ENCODE results near the gene PTPRH.
"Not testable (repeated sequence)": the region's sequence is repeated elsewhere in the genome, so short reads cannot be mapped to it uniquely, and the experiment has no call there.

Gene PTPRH

DNA sequence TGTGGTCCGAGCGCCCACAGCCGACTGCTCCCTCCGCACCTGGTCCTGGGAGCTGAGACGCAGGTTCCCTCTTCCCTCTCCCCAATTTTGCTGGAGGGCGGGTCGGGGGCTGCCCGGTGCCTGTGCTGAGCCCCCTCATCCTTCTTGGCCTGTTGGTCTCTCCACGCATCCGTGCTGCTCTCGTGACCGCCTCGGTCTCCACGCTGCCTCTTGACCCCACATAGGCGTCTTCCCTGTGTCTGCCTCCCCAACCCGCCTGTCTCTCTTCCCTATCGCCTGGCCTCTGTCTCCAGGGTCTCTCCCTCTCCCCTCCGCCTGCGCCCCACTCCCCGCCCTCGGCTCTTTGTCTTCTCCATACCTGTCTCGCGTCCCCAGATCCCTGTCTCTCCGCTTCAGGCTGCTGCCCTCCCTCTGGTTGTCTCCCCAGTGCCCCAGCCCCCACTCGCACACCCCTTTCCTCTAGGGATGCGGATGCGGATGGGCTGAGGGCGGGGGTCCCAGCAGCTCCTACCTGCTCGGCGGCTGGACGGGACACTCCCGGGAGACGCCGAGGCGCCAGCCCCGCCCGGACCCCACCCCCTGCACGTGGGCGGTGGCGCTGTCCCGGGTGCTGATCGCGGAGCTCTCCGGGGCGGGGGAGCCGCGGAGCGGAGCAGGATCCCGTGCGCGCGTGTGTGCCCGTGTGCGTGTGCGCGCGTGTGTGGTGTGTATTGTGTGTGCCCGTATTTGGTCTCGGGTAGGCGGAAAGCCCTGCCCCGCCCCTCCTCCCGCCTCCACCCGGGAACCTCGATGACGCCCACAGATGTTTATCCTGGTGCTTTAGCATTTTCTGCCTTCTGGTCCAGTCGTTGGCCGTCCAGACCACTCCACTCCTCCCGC, 29.5 kb downstream of the PTPRH start, which contains the start of gene SYT5:
SYT5 (minus strand) TSS at position 684 of the 879 bp plus-strand sequence. CDS start 1,248 bp downstream, outside the sequence.
- DNase-seq (ENCODE audit: low read depth) = no peak

DNA sequence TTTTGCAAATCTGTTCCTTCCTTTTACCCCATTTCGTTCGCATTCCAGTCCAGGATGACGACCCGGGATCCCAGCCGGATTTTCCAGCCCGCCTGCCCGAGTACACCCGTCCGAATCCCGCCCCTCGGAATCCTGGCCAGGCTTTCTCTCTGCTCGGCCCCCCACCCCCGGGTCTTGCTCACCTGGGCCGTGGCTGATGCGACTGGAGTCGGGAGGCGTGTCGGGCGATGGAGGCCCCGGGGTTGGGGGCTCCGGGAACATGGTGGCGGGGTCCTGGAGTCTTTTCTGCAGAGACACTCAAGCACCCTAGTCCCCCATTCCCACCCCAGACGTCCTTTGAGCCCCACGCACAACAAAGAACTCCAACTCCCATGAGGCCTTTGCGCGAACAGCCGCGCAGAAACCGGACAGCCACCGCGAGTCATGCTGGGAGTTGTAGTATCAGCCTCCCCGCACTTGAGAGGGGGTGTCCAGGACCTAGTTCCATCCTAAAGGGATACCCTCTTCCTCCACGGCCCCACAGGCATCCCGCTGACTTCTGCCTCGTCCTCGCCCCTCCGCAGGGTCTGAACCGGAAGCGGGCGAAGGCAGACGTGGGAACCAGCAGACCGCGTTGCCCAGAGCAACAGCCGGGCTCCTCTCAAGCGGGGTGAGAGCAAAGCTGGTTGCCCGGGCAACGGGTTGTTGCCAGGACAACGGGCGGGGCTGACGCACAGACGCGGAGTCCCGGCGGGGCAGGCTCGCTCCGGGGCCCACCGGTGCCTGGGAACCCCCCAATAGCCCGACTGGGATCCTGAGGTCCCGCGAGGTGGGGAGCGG, 30.3 kb downstream of the PTPRH start:
- peak; percentile 79 for DNase-seq (ENCODE audit: low read depth)

DNA sequence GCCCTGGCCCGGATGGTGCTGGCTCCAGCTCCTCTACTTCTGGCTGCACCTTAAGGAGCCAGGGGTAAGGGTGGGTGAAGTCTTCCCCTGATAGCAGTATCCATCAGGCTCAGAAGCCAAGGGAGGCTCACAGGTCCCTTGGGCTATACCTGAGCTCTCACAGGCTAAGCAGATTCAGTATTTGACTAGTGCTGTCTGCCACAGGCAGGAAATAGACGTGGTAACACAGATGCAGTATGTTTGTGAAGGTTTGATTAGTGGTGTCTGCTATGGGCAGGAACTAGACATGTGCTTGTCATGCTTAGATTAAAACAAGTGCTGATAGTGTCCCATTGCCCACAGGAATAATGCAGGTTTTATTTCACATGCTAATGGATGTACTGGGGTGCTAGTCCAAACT, 33.2 kb downstream of the PTPRH start:
- no peak for DNase-seq (ENCODE audit: low read depth)

DNA sequence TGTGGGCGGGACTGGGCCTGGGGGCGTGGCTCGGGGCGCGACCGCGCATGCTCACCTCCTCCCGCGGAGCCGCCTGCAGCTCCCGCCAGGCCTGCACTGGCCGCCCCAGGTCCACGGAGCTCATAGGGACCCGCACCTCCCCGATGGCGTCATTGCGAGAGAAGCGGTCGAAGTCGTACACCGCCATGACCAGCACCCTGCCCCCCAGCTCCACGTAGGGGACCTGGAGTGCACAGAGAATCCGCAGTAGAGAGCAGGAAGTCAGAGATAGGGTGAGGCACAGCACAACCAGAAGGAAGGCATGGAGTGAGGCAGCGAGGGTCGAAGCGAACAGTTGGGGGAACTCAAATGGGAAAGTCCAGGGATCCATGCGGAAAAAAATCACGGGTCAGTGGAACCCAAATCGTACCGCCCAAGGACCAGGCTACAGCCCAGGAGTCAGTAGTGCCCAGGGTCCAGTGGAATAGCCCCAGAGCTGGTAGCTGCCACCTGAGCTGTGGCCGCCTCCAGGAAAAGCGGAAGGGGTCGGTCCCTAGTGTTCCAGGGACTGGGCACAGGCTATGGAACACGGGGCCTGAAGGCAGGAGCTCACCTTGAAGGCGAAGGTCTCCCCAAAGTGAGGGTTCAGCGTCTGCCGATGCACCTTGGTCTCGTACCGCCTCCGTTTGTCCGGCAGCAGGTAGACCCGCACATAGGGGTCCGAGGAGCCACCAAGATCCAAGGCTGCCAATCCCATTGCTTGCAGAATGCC, 34.0 kb downstream of the PTPRH start:
- DNase-seq (ENCODE audit: low read depth) = no peak

DNA sequence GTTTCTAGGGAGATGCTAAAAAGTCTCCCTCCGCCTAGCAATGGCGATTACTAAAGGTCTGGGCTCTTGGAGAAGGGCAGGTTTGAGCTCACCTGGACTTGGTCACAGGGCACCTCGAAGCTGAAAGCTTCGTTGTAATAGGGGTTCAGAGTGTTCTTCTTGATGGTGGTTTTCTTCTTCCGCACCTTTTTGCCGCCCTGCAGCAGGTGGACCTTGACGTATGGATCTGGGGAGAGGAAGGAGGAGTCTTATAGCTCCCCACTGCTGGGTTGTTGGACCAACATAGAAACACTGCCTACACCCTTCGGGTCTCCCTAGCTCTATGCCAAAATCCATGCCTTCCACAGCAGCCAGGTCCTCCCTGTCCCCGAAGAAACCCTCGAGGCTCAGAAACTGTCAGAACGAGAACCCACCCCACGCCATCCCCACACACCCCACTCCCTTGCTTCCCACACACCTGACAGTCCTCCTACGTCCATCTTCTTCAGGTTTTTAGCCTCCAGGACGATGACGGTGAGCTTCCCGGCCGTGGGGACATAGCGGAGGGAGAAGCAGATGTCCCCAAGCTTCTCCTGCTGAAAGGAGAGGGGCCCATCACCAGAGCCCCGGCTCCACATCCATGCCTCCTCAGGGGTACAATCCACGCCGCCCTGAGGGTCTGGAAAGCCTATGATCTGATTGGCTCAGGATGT, 34.7 kb downstream of the PTPRH start:
- DNase-seq (ENCODE audit: low read depth) = no peak

DNA sequence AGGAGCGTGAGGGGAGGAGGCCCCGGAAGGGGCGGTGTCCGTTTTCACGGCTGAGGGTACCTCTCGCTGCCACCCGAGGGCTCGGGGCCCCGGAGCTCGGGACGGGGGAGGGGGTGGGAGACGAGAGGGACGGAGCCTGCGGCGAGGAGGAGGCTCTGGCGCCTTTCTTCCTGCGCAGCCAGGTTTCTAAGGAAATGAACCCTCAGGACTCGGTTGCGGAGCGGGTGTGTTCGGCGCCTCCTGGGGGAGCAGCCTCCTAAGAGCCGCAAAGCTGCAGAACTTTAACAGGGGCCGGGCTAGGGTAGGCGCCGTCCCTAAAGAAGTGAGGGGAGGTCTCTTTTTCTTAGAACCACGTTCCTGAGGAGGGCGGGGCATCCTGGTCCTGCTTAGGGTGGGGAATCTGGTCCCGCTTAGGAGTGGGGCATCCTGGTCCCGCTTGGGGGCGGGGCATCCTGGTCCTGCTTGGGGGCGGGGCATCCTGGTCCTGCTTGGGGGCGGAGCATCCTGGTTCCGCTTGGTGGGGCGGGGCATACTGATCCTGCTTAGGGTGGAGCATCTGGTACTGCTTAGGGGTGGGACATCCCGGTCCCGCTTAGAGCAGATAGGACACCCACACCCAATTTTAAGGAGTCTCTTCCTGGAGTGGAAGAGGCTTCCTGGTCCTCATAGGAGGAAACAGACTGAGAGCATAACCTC, 35.4 kb downstream of the PTPRH start:
- peak; percentile 71 for DNase-seq (ENCODE audit: low read depth)

DNA sequence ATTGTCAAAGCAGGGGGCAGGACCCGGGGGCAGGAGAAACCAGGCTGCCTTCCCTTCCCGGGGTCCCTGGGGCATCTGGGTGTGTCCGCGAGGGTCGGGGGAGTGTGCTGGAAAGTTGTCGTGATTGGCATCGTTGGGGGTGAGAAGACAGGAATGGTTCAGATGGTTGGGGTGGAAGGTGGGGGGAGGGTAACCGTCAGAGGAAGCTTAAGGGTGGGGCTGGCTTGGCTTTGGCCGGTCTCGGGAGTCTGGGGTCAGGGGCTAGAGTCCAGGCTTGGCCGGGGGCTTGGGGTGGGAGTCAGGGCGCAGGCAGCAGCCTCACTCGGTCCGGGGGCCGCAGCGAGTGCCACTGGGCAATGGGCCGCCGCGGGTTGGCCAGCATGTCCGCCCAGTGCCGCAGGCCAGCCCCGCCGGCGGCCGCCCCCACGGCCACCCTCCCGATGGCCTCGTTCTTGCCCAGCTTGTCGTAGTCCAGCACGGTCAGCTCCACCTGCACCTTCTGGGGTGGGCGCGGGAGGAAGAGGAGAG, 36.1 kb downstream of the PTPRH start:
- no peak for DNase-seq (ENCODE audit: low read depth)

DNA sequence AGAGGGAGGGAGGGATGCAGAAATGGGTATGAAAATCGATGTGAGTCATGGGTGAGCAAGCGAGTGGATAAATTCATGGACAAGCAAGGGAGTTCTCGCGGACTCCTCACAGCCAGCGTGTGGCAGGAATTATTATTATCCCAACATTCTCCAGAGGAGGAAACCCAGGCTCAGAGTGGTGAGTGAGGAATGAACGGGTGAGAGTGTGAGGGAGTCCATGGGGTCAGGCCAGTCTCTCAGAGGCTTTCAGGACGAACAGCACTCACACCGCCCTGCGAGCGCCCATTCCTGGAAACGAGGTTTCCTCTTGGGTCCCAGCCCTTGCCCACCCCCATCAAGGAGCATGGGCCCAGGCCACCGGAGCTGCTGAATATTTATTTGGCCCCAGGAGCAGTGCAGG, 36.6 kb downstream of the PTPRH start:
- peak; percentile 77 for DNase-seq (ENCODE audit: low read depth)

DNA sequence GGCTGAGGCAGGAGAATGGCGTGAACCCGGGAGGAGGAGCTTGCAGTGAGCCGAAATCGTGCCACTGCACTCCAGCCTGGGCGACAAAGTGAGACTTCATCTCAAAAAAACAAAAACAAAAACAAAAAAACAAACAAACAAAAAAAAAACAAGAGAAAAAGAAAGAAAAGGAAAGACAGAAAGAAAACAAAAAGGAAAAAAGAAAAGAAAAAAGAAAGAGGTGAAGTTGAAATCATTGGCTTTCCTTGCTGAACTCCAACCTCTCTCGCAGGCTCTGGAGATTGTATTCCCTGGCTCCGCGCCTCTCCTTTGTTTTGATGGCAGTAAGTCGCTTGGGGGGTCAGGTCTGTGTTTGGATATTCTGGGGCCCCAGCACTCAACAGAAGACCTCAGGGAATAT, 37.0 kb downstream of the PTPRH start:
- DNase-seq (ENCODE audit: low read depth) = not testable (repeated sequence)

DNA sequence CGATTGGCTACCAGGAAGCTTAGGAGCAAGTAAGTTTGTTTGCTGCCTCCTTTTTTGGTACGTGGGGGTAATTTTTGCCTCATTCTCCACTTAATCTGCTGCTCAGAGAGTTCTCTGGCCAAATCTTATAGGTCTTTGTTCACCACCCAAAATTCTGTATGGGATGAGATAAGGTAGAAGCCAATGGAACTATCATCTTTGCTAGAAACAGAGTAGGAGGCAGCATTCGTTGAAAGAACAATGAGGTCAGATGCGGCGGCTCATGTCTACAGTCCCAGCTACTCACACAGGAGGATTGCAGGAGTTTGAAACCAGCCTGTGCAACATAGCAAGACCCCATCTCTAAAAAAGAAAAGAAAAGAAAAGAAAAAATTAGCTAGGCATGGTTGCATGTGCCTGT, 37.9 kb downstream of the PTPRH start:
- DNase-seq (ENCODE audit: low read depth) = no peak

DNA sequence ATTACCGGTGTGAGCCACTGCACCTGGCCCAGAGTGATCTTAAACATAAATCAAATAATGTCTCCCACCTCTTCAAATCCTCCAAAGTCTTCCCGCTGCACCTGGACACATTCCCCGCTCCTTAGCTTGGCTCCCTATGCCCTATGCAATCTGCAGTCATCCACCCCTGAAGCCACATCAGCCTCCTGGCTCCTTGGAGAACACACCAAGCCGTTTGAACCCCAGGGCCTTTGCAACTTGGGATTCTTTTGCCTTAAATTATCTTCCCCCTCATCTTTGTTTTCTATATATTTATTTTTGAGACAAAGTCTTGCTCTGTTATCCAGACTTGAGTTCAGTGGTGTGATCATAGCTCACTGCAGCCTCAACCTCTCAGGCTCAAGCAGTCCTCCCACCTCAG, 40.2 kb downstream of the PTPRH start:
- no peak for DNase-seq (ENCODE audit: low read depth)

DNA sequence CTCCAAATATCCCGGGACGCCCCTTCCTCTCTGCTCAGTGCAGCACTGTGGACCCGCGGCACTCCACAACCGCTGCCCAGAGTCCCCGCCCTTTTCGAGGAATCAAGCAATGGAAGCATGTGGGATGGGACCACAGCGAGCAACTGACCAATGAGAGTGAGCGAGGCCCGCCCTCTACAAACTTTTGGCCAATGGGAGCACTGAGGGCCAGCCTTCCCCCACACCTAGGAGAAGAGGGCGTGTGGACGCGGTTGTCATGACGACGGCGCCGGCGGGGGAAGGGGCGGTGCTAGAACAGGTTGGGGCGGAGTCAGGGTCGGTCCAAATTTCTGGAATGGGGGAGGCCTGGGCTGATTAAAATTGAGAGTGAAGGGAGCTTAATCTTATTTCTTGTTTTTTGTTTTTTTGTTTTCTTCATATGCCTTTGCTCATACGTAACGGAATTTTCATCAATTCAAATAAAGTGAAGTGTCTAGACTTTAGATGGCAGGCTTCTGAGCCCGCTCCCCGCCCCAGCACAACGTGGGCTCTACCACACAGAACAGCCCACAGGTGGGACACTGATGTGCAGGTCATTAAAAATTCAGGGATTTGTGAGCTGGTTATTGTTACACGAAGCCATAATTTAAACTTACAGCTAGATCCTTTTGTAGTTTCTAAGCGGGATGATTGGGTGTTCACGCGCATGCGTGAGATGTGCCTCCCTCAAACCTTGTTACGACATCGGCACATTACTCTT, 42.6 kb downstream of the PTPRH start, which contains the start of gene DNAAF3:
DNAAF3 (minus strand) TSS at position 84 of the 739 bp plus-strand sequence. CDS start 200 bp downstream, outside the sequence.
- peak; percentile 97 for DNase-seq (ENCODE audit: low read depth)

DNA sequence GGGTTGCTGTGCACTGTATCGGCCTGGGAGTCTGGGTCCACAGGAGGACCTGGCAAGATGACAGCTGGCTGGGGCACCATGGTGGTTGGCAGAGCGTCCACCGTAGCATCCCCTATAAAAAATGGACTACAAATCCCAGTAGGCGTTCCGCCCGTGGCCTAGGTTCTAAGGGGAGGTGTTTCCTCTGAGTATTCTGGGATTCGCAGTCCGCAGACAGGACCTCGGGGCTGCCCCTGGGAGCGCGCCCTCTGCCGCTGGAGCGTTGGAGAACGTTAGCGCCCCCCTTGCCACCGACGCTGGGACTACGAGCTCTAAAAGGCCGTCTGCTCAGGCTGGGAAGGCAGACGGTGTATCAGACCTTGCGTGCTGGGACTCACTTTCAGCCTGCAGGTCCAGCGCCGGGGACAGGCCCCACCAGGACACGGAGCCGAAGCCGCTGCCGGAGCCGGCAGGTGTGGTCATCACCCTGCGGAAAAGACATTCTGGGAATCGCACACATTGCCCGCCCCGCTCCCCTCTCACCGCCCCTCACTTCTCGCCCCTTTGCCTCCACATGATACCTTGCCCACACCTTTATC, 43.3 kb downstream of the PTPRH start:
- DNase-seq (ENCODE audit: low read depth) = peak; percentile 63

DNA sequence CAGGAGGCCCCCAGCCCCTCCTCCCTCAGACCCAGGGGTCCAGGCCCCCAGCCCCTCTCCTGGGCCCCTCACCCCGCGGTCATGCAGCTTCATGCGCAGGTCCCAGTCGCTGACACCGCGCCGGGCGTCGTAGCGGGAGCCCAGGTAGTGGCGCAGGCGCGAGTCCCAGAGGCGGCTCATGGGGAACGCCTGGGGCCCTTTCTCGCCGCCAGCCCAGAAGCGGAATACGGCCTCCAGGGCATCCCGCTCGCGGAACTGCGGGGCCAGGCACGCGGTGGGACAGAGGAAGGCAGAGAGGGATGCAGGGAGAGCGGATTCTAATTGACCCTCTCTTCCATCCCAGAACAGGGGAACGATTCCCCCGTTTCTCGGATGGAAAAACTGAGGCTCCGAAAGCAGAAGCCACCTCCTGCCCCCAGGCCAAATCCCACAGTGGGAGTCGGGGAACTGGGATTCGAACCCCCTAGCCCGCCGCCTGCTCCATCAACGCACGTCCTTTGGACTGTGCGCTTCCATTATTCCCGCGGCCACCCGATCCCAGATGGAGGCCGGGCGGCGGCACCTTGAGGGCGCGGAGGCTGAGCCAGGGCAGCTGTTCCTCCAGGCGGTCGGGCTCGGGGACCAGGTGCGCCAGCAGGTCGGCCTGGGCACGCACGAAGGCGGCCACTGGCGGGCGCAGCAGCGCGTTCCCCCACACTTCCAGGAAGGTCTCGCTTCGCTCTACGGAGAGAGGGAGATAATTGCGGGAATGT, 47.6 kb downstream of the PTPRH start:
- DNase-seq (ENCODE audit: low read depth) = no peak

DNA sequence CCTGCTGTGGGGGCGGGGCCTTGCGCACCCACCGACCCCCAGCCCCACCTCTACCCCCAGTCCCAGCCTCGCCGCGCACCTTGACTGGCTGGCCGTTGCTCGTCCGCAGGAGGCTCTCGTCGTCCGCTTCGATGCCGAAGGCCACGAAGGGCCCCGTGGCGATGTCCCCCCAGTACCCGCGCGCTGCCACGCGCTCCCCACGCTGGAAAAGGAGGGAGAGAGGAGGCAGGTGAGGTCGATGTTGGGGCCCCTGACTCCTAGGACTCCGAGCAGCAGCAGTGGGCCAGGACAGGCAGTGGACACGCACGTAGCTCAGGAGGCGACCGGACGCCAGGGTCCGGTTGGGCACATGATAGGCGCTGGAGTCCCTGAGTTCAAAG, 48.3 kb downstream of the PTPRH start:
- no peak for DNase-seq (ENCODE audit: low read depth)

DNA sequence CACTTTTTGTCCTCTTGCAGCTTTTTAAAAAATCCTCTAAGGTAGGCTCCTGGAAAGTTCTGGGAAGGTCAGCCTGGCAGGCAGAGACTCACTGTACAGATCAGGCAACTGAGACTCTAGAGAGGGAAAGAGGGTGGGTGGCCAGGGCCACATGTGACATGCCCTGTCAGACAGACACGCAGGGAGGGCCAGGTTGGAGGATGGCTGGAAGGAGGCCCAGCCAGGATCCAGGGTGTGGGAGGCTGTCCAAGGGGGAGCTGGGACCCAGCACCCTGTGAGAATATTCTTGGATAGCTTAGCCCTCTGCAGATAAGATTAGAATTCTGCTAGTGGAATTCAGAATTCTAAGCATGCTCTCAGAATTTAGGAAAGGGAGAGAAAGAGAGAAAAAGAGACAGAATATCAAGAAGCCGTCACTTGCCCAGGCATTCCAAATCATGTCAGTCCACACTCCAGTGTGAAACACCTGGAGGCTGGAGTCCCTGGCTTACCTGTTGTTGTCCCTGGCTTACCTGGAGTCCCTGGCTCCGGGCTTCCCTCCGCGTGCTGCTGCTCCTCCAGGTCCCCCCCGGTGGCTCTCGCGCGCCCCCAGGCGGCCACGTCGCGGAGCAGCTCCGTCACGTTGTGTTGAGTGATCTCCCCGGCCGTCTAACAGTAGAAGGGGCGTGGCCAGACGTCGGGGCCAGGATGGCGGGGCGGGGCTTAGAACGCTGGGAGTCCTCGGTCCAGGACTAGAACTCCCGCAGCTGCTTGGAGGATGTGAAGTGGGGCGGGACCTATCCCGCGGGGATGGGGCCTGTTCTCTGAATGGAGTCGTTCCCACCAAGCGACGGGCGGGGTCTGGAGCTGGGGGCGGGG, 48.9 kb downstream of the PTPRH start:
- peak; percentile 59 for DNase-seq (ENCODE audit: low read depth)

DNA sequence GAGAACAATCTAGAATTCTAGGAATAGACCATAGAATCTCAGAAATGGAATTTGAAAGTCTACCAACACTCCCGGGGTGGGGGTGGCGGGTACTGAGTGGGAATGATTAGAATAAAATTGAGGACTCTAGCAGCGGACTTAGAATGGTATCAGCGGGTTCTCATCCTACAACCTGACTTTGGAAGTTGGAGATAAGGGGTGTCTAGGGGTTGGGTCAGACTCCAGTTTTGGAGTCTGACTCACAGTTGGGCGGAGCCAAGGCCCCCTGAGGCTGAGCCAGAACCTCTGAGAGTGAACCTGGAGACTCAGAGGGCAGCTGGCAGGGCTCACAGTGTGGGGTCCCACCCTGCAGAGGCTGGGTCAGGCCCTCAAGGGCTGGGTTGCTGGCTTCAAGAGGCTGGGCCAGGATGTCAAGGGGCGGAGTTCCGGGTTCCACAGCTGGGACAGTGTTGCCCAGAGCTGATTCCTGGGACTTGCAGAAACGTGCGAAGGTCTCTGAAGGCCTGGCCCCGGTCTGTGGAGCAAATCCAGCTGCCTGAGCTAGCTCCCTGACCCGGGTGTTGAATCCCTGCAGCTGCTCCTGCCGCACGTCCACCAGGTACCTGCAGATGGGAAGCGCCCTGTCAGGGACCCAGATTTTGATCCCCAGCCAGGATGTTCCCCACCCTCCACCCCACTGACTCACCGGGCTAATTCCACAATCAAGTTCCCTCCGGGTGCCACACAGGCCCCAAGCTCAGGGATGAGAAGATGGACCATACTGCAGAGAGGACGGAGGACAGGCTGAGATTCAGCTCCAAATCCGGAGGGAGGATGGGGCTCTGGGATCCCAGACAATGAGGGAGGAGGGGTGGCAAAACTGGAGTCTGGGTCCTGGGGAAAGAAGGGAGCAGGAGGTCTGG, 50.2 kb downstream of the PTPRH start:
- DNase-seq (ENCODE audit: low read depth) = no peak

All from stromal cell of bone marrow (primary cell).